GM10266 (cell line): Measurements from ENCODE around the gene CAPN8.

Experiments
- DNase-seq: peaks from one replicate; pipeline ENCODE4 v3.0.0; 2012; ENCODE audit errors: extremely low spot score
- CTCF ChIP-seq: IDR thresholded peaks from 2 replicates; pipeline ENCODE4 v1.5.1; 2012; ENCODE audit warnings: mild to moderate bottlenecking, low read depth; ENCODE audit not compliant: control insufficient read depth, insufficient read depth; ENCODE audit errors: missing control alignments

CAPN8 gene

GRCh38 chr1:223641523-223642039, 23.9 kb downstream of the CAPN8 start:
- DNase-seq, result no peak
- no peak for TF ChIP-seq CTCF

- DNase-seq, result no peak
- TF ChIP-seq CTCF, result no peak
Observed at GRCh38 chr1:223639331-223639749, 26.2 kb downstream of the CAPN8 start.

- DNase-seq, result no peak
- no peak for TF ChIP-seq CTCF
Observed at GRCh38 chr1:223635236-223635635, 30.3 kb downstream of the CAPN8 start.

GRCh38 chr1:223634423-223634822, 31.1 kb downstream of the CAPN8 start:
- no peak for DNase-seq
- no peak for TF ChIP-seq CTCF

- no peak for DNase-seq
- TF ChIP-seq CTCF, result no peak
Observed at GRCh38 chr1:223631956-223632355, 33.5 kb downstream of the CAPN8 start.

- no peak for DNase-seq
- TF ChIP-seq CTCF, result no peak
Observed at GRCh38 chr1:223631473-223631872, 34.0 kb downstream of the CAPN8 start.

- TF ChIP-seq CTCF, result no peak
Observed at GRCh38 chr1:223629126-223629457, 36.4 kb downstream of the CAPN8 start.

More at GRCh38 chr1:223629126-223629457, 36.4 kb downstream of the CAPN8 start:
- no peak for DNase-seq
